Liver (tissue), 9 donors: ENCODE measurements around the gene SETD1A. TPM values are rescaled to one million over a fixed set of nuclear protein-coding genes. Genes with fewer than 3 reads are reported as not detected.
A peak's percentile ranks its signal among the peaks of the same experiment; 100 is the strongest.

Experiments
- DNase-seq: peaks from one replicate; pipeline ENCODE4 v3.0.0-alpha.2; 2017; ENCODE audit warnings: low spot score
- H3K27ac ChIP-seq, 2 donors: one replicate each; pipeline ENCODE4 v1.7.0; 2013; ENCODE audit warnings: inconsistent platforms in 2 of 2, low read length in 2 of 2, control low read depth in 1 of 2, low read depth in 1 of 2, mild to moderate bottlenecking in 1 of 2
- H3K27me3 ChIP-seq, 4 donors: one replicate each; pipeline versions ENCODE4 v1.6.1 to v1.7.0; 2013; ENCODE audit warnings: low read length in 3 of 4, inconsistent platforms in 1 of 4, mild to moderate bottlenecking in 1 of 4, moderate library complexity in 1 of 4; ENCODE audit not compliant: control insufficient read depth in 4 of 4, insufficient read depth in 4 of 4
- H3K36me3 ChIP-seq, 4 donors: one replicate each; pipeline versions ENCODE4 v1.6.1 to v1.7.0; 2013; ENCODE audit warnings: low read length in 3 of 4, mild to moderate bottlenecking in 3 of 4, low read depth in 1 of 4, moderate library complexity in 1 of 4; ENCODE audit not compliant: control insufficient read depth in 4 of 4, insufficient read depth in 3 of 4
- H3K4me1 ChIP-seq, 4 donors: one replicate each; pipeline versions ENCODE4 v1.6.1 to v1.7.0; 2013; ENCODE audit warnings: low read length in 3 of 4, mild to moderate bottlenecking in 3 of 4, moderate library complexity in 1 of 4; ENCODE audit not compliant: control insufficient read depth in 4 of 4, insufficient read depth in 4 of 4
- H3K4me3 ChIP-seq, 3 donors: one replicate each; pipeline versions ENCODE4 v1.6.1 to v1.7.0; 2013; ENCODE audit warnings: low read length in 3 of 3, control low read depth in 1 of 3, low read depth in 1 of 3, mild to moderate bottlenecking in 1 of 3
- H3K9ac ChIP-seq, 2 donors: one replicate each; pipeline ENCODE4 v1.7.0; 2013; ENCODE audit warnings: low read length in 2 of 2, mild to moderate bottlenecking in 2 of 2, moderate library complexity in 2 of 2, control low read depth in 1 of 2, low read depth in 1 of 2
- H3K9me3 ChIP-seq, 4 donors: one replicate each; pipeline versions ENCODE4 v1.6.1 to v1.7.0; 2013; ENCODE audit warnings: low read length in 3 of 4; ENCODE audit not compliant: control insufficient read depth in 4 of 4
- ATF3 ChIP-seq: IDR thresholded peaks from 2 replicates; pipeline ENCODE4 v1.6.1; 2016; ENCODE audit warnings: antibody characterized with exemption
- CTCF ChIP-seq: fragments of 150-350 bp; IDR thresholded peaks from 2 replicates; pipeline ENCODE4 v1.5.1; 2017; ENCODE audit warnings: improper control_type of control experiment, low read depth, low read length; ENCODE audit not compliant: missing input control
- EGR1 ChIP-seq, 2 donors: IDR thresholded peaks; 2 replicates each; pipeline ENCODE4 v1.6.1; 2016 to 2018; ENCODE audit warnings: antibody characterized with exemption in 2 of 2, low read depth in 2 of 2
- FOXA1 ChIP-seq: IDR thresholded peaks from 2 replicates; pipeline ENCODE4 v1.6.1; 2016; ENCODE audit warnings: antibody characterized with exemption
- FOXA2 ChIP-seq: IDR thresholded peaks from 2 replicates; pipeline ENCODE4 v1.6.1; 2016; ENCODE audit warnings: antibody characterized with exemption
- GABPA ChIP-seq, 2 donors: IDR thresholded peaks in 1 of 2; conservative IDR thresholded peaks in 1 of 2; 2 replicates each; pipeline ENCODE4 v1.6.1; 2016; ENCODE audit warnings: antibody characterized with exemption in 2 of 2, mild to moderate bottlenecking in 1 of 2, moderate library complexity in 1 of 2
- HNF4A ChIP-seq, 2 donors: conservative IDR thresholded peaks; 2 replicates each; pipeline ENCODE4 v1.6.1; 2016; ENCODE audit warnings: antibody characterized with exemption in 2 of 2, mild to moderate bottlenecking in 2 of 2
- HNF4G ChIP-seq: IDR thresholded peaks from 2 replicates; pipeline ENCODE4 v1.6.1; 2016; ENCODE audit warnings: antibody characterized with exemption
- JUND ChIP-seq, 2 donors: IDR thresholded peaks; 2 replicates each; pipeline ENCODE4 v1.6.1; 2016; ENCODE audit warnings: antibody characterized with exemption in 2 of 2
- MAX ChIP-seq: IDR thresholded peaks from 2 replicates; pipeline ENCODE4 v1.6.1; 2016; ENCODE audit warnings: antibody characterized with exemption
- NR2F2 ChIP-seq: IDR thresholded peaks from 2 replicates; pipeline ENCODE4 v1.6.1; 2016; ENCODE audit warnings: antibody characterized with exemption
- RAD21 ChIP-seq, 2 donors: IDR thresholded peaks; 2 replicates each; pipeline ENCODE4 v1.6.1; 2016; ENCODE audit warnings: antibody characterized with exemption in 2 of 2, mild to moderate bottlenecking in 2 of 2
- REST ChIP-seq: IDR thresholded peaks from 2 replicates; pipeline ENCODE4 v1.6.1; 2016; ENCODE audit warnings: antibody characterized with exemption, mild to moderate bottlenecking
- RXRA ChIP-seq, 2 donors: IDR thresholded peaks; 2 replicates each; pipeline ENCODE4 v1.6.1; 2017 to 2018; ENCODE audit warnings: antibody characterized with exemption in 2 of 2, mild to moderate bottlenecking in 1 of 2
- SP1 ChIP-seq: IDR thresholded peaks from 2 replicates; pipeline ENCODE4 v1.6.1; 2018; ENCODE audit warnings: antibody characterized with exemption, mild to moderate bottlenecking
- TAF1 ChIP-seq: conservative IDR thresholded peaks from 2 replicates; pipeline ENCODE4 v1.6.1; 2016; ENCODE audit warnings: antibody characterized with exemption, mild to moderate bottlenecking
- YY1 ChIP-seq: IDR thresholded peaks from 2 replicates; pipeline ENCODE4 v1.6.1; 2016; ENCODE audit warnings: antibody characterized with exemption, mild to moderate bottlenecking
- ZBTB33 ChIP-seq: IDR thresholded peaks from 2 replicates; pipeline ENCODE4 v1.6.1; 2016; ENCODE audit warnings: antibody characterized with exemption
- WGBS: extraction: QIAGEN DNeasy Blood & Tissue Kit; methylation state at CpG from one replicate; pipeline ENCODE4 v1.1.7; 2013; 5-methylcytosine and 5-hydroxymethylcytosine counted together
- polyA plus RNA-seq, 2 donors: library from polyadenylated mRNA; stranded (reverse) in 1 of 2; unstranded in 1 of 2; fragments of 200-250 nt in 1 of 2; fragments of >200 nt in 1 of 2; fragmentation: Nextera tagmentation in 1 of 2; extraction: Ambion mirVana in 1 of 2; gene quantifications; one replicate each; pipeline versions ENCODE4 v1.2.1 to v1.2.3, GENCODE V29; 2013 to 2015
- total RNA-seq, 2 donors: library from RNA; depleted of rRNA; stranded (reverse); fragments of >200 nt; gene quantifications; one replicate each; pipeline ENCODE4 v1.2.3, GENCODE V29; 2014
- donor health status: healthy.
- donor health status: healthy.
- donor health status: healthy.
- donor health status: healthy.
- donor health status: healthy.

Gene SETD1A
- total and polyA plus RNA-seq, 4 donors: 2.7 to 4.9 (median 3.7) TPM

DNA sequence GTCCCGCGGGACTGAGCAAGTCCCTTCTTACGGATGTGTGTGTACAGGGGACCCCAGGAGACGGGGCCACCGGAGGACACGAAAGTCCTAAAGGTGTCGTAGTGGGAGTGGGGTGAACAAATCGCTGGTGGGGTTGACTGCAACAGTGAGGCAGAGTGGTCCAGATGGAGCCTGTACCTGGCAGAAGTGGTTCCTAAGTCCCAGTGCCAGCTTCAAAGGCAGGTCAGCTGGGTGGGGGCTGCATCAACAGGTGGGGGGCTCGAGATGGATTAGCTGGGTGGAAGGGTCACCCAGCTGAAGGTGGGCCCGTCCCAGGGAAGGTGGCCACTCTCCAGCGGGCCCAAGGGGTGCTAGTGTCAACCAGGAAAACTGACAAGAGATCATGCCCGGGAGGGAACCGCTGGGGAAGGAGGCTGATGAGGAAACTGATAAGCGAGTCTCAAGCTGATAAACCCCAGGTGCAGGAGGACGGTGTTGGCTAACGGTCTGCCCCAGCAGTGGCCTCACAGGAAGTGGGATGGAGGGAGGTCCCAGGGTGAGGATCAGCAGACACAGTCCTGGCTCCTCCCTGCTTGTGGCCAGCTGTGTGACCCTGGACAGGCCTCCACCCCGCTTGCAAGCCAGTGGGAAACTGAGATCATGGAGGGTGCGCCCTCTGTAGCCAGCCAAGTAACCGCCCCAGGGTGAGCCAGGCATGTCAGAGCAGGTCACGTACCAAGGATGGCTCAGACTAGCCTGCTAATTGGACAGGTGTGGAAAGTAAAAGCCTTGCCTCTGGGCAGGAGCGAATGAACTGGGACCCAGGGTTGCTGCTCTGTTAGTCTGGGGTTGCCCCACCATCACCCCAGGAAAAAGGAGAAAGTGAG, 7.7 kb upstream of the SETD1A start:
- DNase-seq: peak; percentile 79
- H3K9me3 ChIP-seq: no peaks in the 10 kb centered on the region
- H3K9ac ChIP-seq: peak overlapping the region; percentile 77 to 88
- no peaks in the 10 kb centered on the region for H3K27me3 ChIP-seq
- peak overlapping the region; percentile 91 to 92 for H3K27ac ChIP-seq
- 2% methylated on average over 21 of the region's 21 CpGs for WGBS
- no peaks in the 10 kb centered on the region for H3K36me3 ChIP-seq
- peak overlapping the region; percentile 84 to 90 (median 86) for H3K4me3 ChIP-seq
- H3K4me1 ChIP-seq: peaks cover 19 to 53% (median 44%) of the 10 kb centered on the region in 4 donors
- TF ChIP-seq TAF1 (peak; percentile 96), ZBTB33 (peak; percentile 72), MAX (peak; percentile 81), NR2F2 (peak; percentile 85), SP1 (peak; percentile 89), RXRA (IDR thresholded peaks at IDR 0.05) (peak; percentile 94 to 96), HNF4A (conservative IDR thresholded peaks at IDR 0.05) (peak; percentile 81 to 82), JUND (IDR thresholded peaks at IDR 0.05) (peak; percentile 43 to 70), ATF3 (no peak), REST (peak; percentile 92), HNF4G (peak; percentile 15), YY1 (peak; percentile 93), GABPA (IDR thresholded peaks at IDR 0.05 in 1 of 2, conservative IDR thresholded peaks at IDR 0.05 in 1 of 2) (peak in 1 of 2 donors; percentile 76), RAD21 (IDR thresholded peaks at IDR 0.05) (no peak), FOXA1 (peak; percentile 31), EGR1 (IDR thresholded peaks at IDR 0.05; ENCODE audit: low read depth in 2 of 2) (peak in 1 of 2 donors; percentile 65), FOXA2 (peak; percentile 9), CTCF (no peak)
